NCI-H748 treated with DMSO at 0.1 percent for 48 hours (cell line): ENCODE measurements around the gene STAP2.
"Not testable (repeated sequence)": the region's sequence is repeated elsewhere in the genome, so short reads cannot be mapped to it uniquely, and the experiment has no call there.

Source experiments
- DNase-seq: peaks from one replicate; lab custom pipeline; 2025; lab: John Stamatoyannopoulos, UW

The STAP2 gene

GRCh38 chr19:4357921-4358326 lies 19.3 kb upstream of the STAP2 start:
- no peak for DNase-seq

GRCh38 chr19:4357095-4357797 lies 18.6 kb upstream of the STAP2 start:
- DNase-seq = no peak

GRCh38 chr19:4354897-4355296 lies 16.3 kb upstream of the STAP2 start:
- DNase-seq = no peak

GRCh38 chr19:4354282-4354681 lies 15.7 kb upstream of the STAP2 start:
- no peak for DNase-seq

- DNase-seq = peak; percentile 7
Measured at GRCh38 chr19:4352701-4353121, 14.1 kb upstream of the STAP2 start.

DNA sequence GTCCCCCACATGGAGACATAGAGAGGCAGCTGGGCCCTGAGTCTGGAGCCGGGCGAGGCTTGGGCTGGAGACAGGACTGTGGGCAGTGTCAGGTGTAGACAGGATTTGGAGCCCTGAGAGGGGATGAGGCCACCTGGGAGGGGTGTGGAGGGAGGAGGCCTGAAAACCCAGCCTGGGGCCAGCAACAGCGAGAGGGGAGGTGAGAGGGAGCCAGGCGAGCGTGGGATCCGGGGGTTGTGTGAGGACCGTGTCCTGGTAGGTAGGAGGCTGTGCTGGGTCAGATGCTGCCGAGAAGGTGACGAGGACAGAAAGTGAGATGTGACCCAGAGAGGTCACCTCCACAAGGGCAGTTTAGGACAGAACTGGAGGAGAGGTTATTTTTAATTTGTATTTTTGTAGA lies 12.1 kb upstream of the STAP2 start:
- no peak for DNase-seq

DNA sequence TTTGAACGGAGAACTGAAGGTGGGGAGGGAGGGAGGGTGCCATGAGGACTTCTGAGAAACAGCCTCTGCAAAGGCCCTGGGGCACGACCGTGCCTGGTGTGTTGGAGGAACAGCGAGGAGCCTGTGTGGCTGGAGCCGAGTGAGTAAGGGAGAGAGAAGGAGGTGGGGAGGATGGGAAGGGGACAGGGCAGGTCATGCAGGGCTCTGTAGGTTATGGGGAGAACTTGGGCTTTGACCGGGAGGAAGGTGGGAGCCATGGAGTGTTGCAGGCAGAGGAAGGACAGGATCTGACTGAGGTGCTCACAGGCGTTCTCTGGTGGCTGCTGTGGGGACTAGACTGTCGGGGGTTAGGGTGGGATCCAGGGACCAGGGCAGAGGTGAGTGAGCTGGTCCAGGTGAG lies 11.5 kb upstream of the STAP2 start:
- no peak for DNase-seq

DNA sequence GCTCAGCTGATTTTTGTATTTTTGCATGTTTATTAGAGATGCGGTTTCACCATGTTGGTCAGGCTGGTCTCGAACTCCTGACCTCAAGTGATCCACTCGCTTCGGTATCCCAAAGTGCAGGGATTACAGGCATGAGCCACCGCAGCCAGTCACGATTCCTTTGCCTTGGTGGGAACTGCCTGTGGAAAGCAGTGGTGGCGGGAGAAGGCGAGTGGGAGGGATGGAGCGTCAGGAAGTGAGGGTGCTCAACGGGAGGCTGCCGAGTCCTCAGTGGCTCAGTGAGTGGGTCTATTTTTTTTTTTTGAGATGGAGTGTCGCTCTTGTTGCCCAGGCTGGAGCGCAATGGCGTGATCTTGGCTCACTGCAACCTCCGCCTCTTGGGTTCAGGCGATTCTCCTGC lies 10.6 kb upstream of the STAP2 start:
- DNase-seq = not testable (repeated sequence)

- no peak for DNase-seq
Measured at GRCh38 chr19:4347521-4347920, 8.9 kb upstream of the STAP2 start.

GRCh38 chr19:4346020-4346383 lies 7.4 kb upstream of the STAP2 start:
- no peak for DNase-seq

GRCh38 chr19:4345342-4346019 lies 6.9 kb upstream of the STAP2 start:
- no peak for DNase-seq

DNA sequence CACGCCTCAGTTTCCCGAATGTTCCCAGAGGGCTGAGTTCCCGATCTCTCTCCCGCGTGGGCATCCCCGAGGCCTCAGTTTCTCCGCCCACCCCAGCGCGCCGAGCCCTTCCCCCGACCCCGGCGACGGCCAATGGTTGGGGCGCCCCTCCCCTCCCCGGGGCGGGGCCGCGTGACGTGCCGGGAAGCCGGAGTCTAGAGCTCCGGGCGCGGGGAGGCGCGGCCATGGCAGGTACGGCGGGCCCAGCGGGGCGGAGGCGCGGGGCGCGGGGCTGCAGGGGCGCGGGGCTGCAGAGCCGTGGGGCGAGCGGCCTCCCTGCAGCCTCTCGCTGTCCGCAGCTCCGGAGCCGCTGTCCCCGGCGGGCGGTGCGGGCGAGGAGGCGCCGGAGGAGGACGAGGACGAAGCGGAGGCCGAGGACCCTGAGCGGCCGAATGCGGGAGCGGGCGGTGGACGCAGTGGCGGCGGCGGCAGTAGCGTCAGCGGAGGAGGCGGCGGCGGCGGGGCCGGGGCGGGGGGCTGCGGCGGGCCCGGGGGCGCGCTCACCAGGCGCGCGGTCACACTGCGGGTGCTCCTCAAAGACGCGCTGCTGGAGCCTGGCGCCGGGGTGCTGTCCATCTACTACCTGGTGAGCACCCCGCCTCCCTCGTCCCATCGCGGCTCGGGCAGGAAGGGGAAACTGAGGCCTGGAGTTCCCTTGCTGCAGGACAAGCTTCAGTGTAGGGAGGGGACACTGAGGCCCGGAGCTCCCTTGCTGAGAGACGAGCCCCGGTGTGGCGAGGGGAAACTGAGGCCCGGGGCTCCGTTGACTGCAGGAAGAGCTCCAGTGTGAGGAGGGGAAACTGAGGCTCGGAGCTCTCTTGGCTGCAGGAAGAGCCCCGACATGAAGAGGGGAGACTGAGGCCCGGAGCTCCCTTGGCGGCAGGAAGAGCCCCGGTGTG lies 5.0 kb upstream of the STAP2 start, which contains the start of gene MPND:
Gene MPND (plus strand): TSS at position 193 of the 938 bp plus-strand sequence. CDS start 32 bp downstream, at position 225.
- peak; percentile 40 for DNase-seq

DNA sequence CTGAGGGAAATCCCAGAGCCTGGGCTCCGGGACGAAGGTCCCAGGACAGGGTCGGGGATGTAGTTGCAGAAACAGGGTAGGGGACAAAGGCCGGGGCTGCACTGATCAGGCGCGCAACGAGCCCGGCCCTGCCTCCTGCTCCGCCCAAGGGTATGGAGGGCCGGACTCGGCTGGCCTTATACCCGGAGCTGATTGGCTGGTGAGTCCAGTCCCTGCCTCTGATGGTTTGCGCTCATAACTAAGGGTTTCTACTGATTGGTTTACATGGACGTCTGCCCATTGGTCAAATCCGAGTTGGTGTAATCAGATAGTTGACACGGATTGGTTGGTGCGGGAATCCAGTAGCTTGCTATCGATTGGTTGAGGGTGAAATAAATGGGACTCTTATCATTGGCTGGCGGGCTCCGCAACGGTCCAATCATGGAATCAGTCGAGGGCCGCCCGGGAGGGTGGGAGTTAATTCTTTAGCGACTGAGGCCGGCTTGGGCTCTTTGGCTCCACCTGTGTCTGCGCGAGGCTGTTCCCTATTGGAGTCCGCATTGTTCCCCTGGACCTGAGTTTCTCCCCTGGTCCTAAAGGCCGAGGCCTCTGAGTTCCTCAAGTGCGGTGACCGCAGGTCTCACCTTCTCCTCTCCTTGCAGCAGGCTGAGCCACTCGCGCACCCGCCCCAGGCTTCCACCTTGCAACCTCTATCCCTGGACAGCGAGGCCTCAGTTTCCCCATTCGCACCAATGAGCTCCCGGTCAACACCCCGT lies 4.2 kb upstream of the STAP2 start:
- DNase-seq = peak; percentile 98

DNA sequence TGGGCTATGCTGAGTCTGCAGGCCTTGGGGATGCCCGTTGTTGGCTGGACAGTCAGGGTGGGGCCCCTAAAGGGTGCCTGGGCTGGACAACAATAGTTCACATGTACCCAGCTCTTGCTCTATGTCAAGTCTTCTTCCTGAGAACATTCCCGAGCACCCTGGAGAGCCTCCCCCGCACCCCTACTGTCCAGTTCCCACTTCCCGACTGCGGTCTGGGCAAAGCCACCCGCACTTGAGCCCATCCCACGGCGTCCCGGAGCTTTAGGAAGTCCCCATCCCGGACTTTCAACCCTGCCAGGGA lies 3.6 kb upstream of the STAP2 start:
- no peak for DNase-seq

GRCh38 chr19:4337906-4338440 lies 654 bp downstream of the STAP2 start:
- DNase-seq = no peak

DNA sequence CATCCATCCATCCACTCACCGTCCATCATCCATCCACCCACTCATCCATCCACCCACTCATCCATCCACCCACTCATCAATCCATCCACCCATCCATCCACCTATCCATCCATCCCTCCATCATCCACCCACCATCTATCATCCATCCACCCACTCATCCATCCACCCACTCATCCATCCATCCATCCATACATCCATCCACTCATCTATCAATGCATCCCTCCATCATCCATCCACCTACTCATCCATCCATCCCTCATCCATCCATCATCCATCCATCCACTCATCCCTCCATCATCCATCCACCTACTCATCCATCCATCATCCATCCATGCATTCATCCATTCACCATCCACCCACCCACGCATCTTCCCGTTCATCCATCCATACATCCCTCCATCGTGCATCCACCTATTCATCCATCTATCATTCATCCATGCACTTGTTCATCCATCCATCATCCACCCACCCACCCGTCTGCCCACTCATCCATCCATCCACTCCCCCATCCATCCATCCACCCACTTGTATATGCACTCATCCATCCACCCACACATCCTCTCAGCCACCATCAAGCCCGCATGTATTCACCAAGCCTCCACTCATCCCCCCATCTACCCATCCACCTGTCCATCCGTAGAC lies 3.6 kb downstream of the STAP2 start:
- DNase-seq = no peak

DNA sequence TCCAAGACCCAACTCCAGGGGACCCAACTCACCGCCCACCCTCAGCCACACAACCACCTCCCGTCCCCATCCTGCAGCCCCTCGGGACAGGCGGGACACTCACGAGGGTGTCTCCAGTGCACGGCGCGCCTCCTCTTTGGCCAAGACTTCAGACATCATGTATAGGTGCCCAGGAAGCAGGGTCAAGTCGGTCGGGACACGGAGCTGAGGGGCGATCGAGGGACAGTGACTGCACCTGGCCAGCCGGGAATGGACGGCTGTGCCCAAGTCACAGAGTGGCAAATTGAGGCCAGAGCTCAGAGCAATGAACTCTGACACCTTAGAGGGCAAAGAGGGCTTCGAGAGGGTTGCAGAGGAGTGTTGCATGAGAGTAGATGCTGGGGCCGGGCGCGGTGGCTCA lies 8.8 kb downstream of the STAP2 start:
- DNase-seq = no peak

DNA sequence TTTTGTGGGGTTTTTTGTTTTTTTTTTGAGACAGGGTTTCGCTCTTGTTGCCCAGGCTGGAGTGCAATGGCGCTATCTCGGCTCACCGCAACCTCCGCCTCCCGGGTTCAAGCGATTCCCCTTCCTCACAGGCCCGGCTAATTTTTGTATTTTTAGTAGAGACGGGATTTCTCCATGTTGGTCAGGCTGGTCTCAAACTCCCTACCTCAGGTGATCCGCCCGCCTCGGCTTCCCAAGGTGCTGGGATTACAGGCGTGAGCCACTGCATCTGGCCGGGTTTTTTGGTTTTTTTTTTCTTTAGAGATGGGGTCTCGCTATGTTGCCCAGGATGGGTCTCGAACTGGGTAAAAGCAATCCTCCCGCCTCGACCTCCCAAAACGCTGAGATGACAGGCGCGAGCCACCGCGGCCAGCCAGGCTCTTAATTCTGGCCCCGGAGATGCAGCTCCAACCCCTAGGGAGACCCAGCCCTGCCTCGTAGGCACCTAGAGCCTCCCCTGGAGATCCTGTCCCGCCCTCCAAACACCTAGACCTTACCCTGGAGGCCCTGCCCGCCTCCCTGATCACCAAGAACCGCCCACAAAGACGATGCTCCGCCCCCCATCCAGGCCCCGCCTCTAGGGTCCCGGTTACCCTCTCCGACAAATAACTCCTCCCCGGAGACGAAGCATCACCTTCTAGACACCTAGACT lies 9.5 kb downstream of the STAP2 start:
- not testable (repeated sequence) for DNase-seq

- no peak for DNase-seq
Measured at GRCh38 chr19:4328243-4328990, 10.2 kb downstream of the STAP2 start.

GRCh38 chr19:4327877-4328242 lies 10.8 kb downstream of the STAP2 start:
- no peak for DNase-seq
